ENCODE measurements around the gene PTPRQ. TPM values are rescaled to one million over a fixed set of nuclear protein-coding genes. Genes with fewer than 3 reads are reported as not detected.
"Not testable (repeated sequence)": the region's sequence is repeated elsewhere in the genome, so short reads cannot be mapped to it uniquely, and the experiment has no call there.

Gene PTPRQ
- total and polyA plus RNA-seq, 4 experiments from 2014 or later = not detected

GRCh38 chr12:80472236-80472635, 28.2 kb downstream of the PTPRQ start:
- CTCF ChIA-PET (ENCODE audit: partially characterized antibody) = no interaction called here
- Histone ChIP-seq H3K9me3 (ENCODE audit: control insufficient read depth in 1 of 2, low read length in 2 of 2) (no peaks in the 10 kb centered on the region), H3K36me3 (ENCODE audit: insufficient read depth, low read length) (no peaks in the 10 kb centered on the region), H3K27me3 (ENCODE audit: insufficient read depth, low read length) (no peaks in the 10 kb centered on the region), H3K27ac (ENCODE audit: low read depth, low read length) (no peak overlapping the region), H3K4me1 (ENCODE audit: insufficient read depth, low read length) (no peaks in the 10 kb centered on the region), H3K4me3 (ENCODE audit: low read length in 2 of 2) (no peak overlapping the region)
- Mint-ChIP-seq H3K27ac (no peak overlapping the region), H3K27me3 (no peaks in the 10 kb centered on the region), H3K4me3 (no peak overlapping the region), H3K36me3 (no peaks in the 10 kb centered on the region), H3K9me3 (peaks cover 0 to 3% (median under 1%) of the 10 kb centered on the region in 8 donors), H3K4me1 (no peaks in the 10 kb centered on the region)
- DNase-seq = no peak
- intact Hi-C loops (cut with micrococcal nuclease) = no loop called here
- POLR2A ChIA-PET (ENCODE audit: partially characterized antibody) = no interaction called here

- Histone ChIP-seq H3K27me3 (ENCODE audit: insufficient read depth, low read length) (no peaks in the 10 kb centered on the region), H3K4me1 (ENCODE audit: insufficient read depth, low read length) (no peaks in the 10 kb centered on the region), H3K9me3 (ENCODE audit: control insufficient read depth in 1 of 2, low read length in 2 of 2) (no peaks in the 10 kb centered on the region), H3K36me3 (ENCODE audit: insufficient read depth, low read length) (no peaks in the 10 kb centered on the region), H3K27ac (ENCODE audit: low read depth, low read length) (no peak overlapping the region), H3K4me3 (ENCODE audit: low read length in 2 of 2) (no peak overlapping the region)
- no peak overlapping the region for H3K4me3 Mint-ChIP-seq
- H3K36me3 Mint-ChIP-seq = no peaks in the 10 kb centered on the region
- DNase-seq = no peak
- H3K27me3 Mint-ChIP-seq = no peaks in the 10 kb centered on the region
- H3K9me3 Mint-ChIP-seq = peaks cover 0 to 3% (median 2%) of the 10 kb centered on the region in 8 donors
- intact Hi-C loops (cut with micrococcal nuclease) = no loop called here
- H3K4me1 Mint-ChIP-seq = no peaks in the 10 kb centered on the region
- H3K27ac Mint-ChIP-seq = no peak overlapping the region
- POLR2A ChIA-PET (ENCODE audit: partially characterized antibody) = no interaction called here
- CTCF ChIA-PET (ENCODE audit: partially characterized antibody) = no interaction called here
Observed at GRCh38 chr12:80472911-80473500, 29.0 kb downstream of the PTPRQ start.

GRCh38 chr12:80477521-80478145, 33.6 kb downstream of the PTPRQ start:
- H3K4me1 ChIP-seq (ENCODE audit: insufficient read depth, low read length); H3K9me3 Mint-ChIP-seq; H3K27me3 ChIP-seq (ENCODE audit: insufficient read depth, low read length); H3K27ac Mint-ChIP-seq; H3K4me3 Mint-ChIP-seq; H3K4me3 ChIP-seq (ENCODE audit: low read length in 2 of 2); CTCF ChIA-PET (ENCODE audit: partially characterized antibody); H3K36me3 ChIP-seq (ENCODE audit: insufficient read depth, low read length); DNase-seq; H3K36me3 Mint-ChIP-seq; H3K4me1 Mint-ChIP-seq; intact Hi-C loops (cut with micrococcal nuclease); H3K9me3 ChIP-seq (ENCODE audit: control insufficient read depth in 1 of 2, low read length in 2 of 2); H3K27me3 Mint-ChIP-seq; POLR2A ChIA-PET (ENCODE audit: partially characterized antibody); H3K27ac ChIP-seq (ENCODE audit: low read depth, low read length): not testable (repeated sequence)

GRCh38 chr12:80484746-80485145, 40.7 kb downstream of the PTPRQ start:
- Mint-ChIP-seq H3K4me1 (no peaks in the 10 kb centered on the region), H3K36me3 (no peaks in the 10 kb centered on the region), H3K9me3 (peaks cover 0 to 13% (median 5%) of the 10 kb centered on the region in 8 donors), H3K27me3 (no peaks in the 10 kb centered on the region), H3K27ac (no peak overlapping the region), H3K4me3 (no peak overlapping the region)
- no peak for DNase-seq
- intact Hi-C loops (cut with micrococcal nuclease) = no loop called here
- Histone ChIP-seq H3K27ac (ENCODE audit: low read depth, low read length) (no peak overlapping the region), H3K27me3 (ENCODE audit: insufficient read depth, low read length) (no peaks in the 10 kb centered on the region), H3K9me3 (ENCODE audit: control insufficient read depth in 1 of 2, low read length in 2 of 2) (no peaks in the 10 kb centered on the region), H3K4me1 (ENCODE audit: insufficient read depth, low read length) (no peaks in the 10 kb centered on the region), H3K36me3 (ENCODE audit: insufficient read depth, low read length) (no peaks in the 10 kb centered on the region), H3K4me3 (ENCODE audit: low read length in 2 of 2) (no peak overlapping the region)
- CTCF ChIA-PET (ENCODE audit: partially characterized antibody) = no interaction called here
- POLR2A ChIA-PET (ENCODE audit: partially characterized antibody) = no interaction called here

- Mint-ChIP-seq H3K9me3 (peaks cover 0 to 14% (median 5%) of the 10 kb centered on the region in 8 donors), H3K36me3 (no peaks in the 10 kb centered on the region), H3K27ac (no peak overlapping the region), H3K4me3 (no peak overlapping the region), H3K4me1 (no peaks in the 10 kb centered on the region), H3K27me3 (no peaks in the 10 kb centered on the region)
- no peaks in the 10 kb centered on the region for H3K36me3 ChIP-seq (ENCODE audit: insufficient read depth, low read length)
- H3K4me3 ChIP-seq (ENCODE audit: low read length in 2 of 2) = no peak overlapping the region
- H3K9me3 ChIP-seq (ENCODE audit: control insufficient read depth in 1 of 2, low read length in 2 of 2) = no peaks in the 10 kb centered on the region
- H3K4me1 ChIP-seq (ENCODE audit: insufficient read depth, low read length) = no peaks in the 10 kb centered on the region
- ChIA-PET POLR2A (ENCODE audit: partially characterized antibody) (no interaction called here), CTCF (ENCODE audit: partially characterized antibody) (no interaction called here)
- DNase-seq = no peak
- intact Hi-C loops (cut with micrococcal nuclease) = no loop called here
- H3K27me3 ChIP-seq (ENCODE audit: insufficient read depth, low read length) = no peaks in the 10 kb centered on the region
- H3K27ac ChIP-seq (ENCODE audit: low read depth, low read length) = no peak overlapping the region
Observed at GRCh38 chr12:80485222-80485987, 41.4 kb downstream of the PTPRQ start.

GRCh38 chr12:80490329-80490728, 46.3 kb downstream of the PTPRQ start:
- Histone ChIP-seq H3K27me3 (ENCODE audit: insufficient read depth, low read length) (no peaks in the 10 kb centered on the region), H3K36me3 (ENCODE audit: insufficient read depth, low read length) (no peaks in the 10 kb centered on the region), H3K4me3 (ENCODE audit: low read length in 2 of 2) (no peak overlapping the region), H3K4me1 (ENCODE audit: insufficient read depth, low read length) (no peaks in the 10 kb centered on the region), H3K9me3 (ENCODE audit: control insufficient read depth in 1 of 2, low read length in 2 of 2) (no peaks in the 10 kb centered on the region), H3K27ac (ENCODE audit: low read depth, low read length) (no peak overlapping the region)
- no peaks in the 10 kb centered on the region for H3K4me1 Mint-ChIP-seq
- H3K36me3 Mint-ChIP-seq = no peaks in the 10 kb centered on the region
- H3K27me3 Mint-ChIP-seq = no peaks in the 10 kb centered on the region
- POLR2A ChIA-PET (ENCODE audit: partially characterized antibody) = no interaction called here
- DNase-seq = no peak
- intact Hi-C loops (cut with micrococcal nuclease) = no loop called here
- no peak overlapping the region for H3K27ac Mint-ChIP-seq
- no peak overlapping the region for H3K4me3 Mint-ChIP-seq
- peaks cover 0 to 12% (median 2%) of the 10 kb centered on the region in 8 donors for H3K9me3 Mint-ChIP-seq
- CTCF ChIA-PET (ENCODE audit: partially characterized antibody) = no interaction called here

- H3K27ac Mint-ChIP-seq = no peak overlapping the region
Observed at GRCh38 chr12:80491166-80491565, 47.1 kb downstream of the PTPRQ start.

More at GRCh38 chr12:80491166-80491565, 47.1 kb downstream of the PTPRQ start:
- H3K36me3 Mint-ChIP-seq = no peaks in the 10 kb centered on the region
- no peaks in the 10 kb centered on the region for H3K27me3 Mint-ChIP-seq
- Histone ChIP-seq H3K27me3 (ENCODE audit: insufficient read depth, low read length) (no peaks in the 10 kb centered on the region), H3K27ac (ENCODE audit: low read depth, low read length) (no peak overlapping the region), H3K4me1 (ENCODE audit: insufficient read depth, low read length) (no peaks in the 10 kb centered on the region), H3K4me3 (ENCODE audit: low read length in 2 of 2) (no peak overlapping the region), H3K9me3 (ENCODE audit: control insufficient read depth in 1 of 2, low read length in 2 of 2) (no peaks in the 10 kb centered on the region), H3K36me3 (ENCODE audit: insufficient read depth, low read length) (no peaks in the 10 kb centered on the region)
- no peak for DNase-seq
- no peaks in the 10 kb centered on the region for H3K4me1 Mint-ChIP-seq
- intact Hi-C loops (cut with micrococcal nuclease) = no loop called here
- ChIA-PET POLR2A (ENCODE audit: partially characterized antibody) (no interaction called here), CTCF (ENCODE audit: partially characterized antibody) (no interaction called here)
- no peak overlapping the region for H3K4me3 Mint-ChIP-seq
- H3K9me3 Mint-ChIP-seq = peaks cover 0 to 10% (median 0%) of the 10 kb centered on the region in 8 donors

Measured in CD4-positive, alpha-beta memory T cell (primary cell).